Liver (tissue), 3 donors: ENCODE results near the gene CCDC158.

Experiments used
- ATF3 ChIP-seq: IDR thresholded peaks from 2 replicates; pipeline ENCODE4 v1.6.1; 2016; ENCODE audit warnings: antibody characterized with exemption
- CTCF ChIP-seq: fragments of 150-350 bp; IDR thresholded peaks from 2 replicates; pipeline ENCODE4 v1.5.1; 2017; ENCODE audit warnings: improper control_type of control experiment, low read depth, low read length; ENCODE audit not compliant: missing input control
- EGR1 ChIP-seq, 2 donors: IDR thresholded peaks; 2 replicates each; pipeline ENCODE4 v1.6.1; 2016 to 2018; ENCODE audit warnings: antibody characterized with exemption in 2 of 2, low read depth in 2 of 2
- FOXA1 ChIP-seq: IDR thresholded peaks from 2 replicates; pipeline ENCODE4 v1.6.1; 2016; ENCODE audit warnings: antibody characterized with exemption
- GABPA ChIP-seq, 2 donors: IDR thresholded peaks in 1 of 2; conservative IDR thresholded peaks in 1 of 2; 2 replicates each; pipeline ENCODE4 v1.6.1; 2016; ENCODE audit warnings: antibody characterized with exemption in 2 of 2, mild to moderate bottlenecking in 1 of 2, moderate library complexity in 1 of 2
- MAX ChIP-seq: IDR thresholded peaks from 2 replicates; pipeline ENCODE4 v1.6.1; 2016; ENCODE audit warnings: antibody characterized with exemption
- RAD21 ChIP-seq, 2 donors: IDR thresholded peaks; 2 replicates each; pipeline ENCODE4 v1.6.1; 2016; ENCODE audit warnings: antibody characterized with exemption in 2 of 2, mild to moderate bottlenecking in 2 of 2
- REST ChIP-seq: IDR thresholded peaks from 2 replicates; pipeline ENCODE4 v1.6.1; 2016; ENCODE audit warnings: antibody characterized with exemption, mild to moderate bottlenecking
- RXRA ChIP-seq, 2 donors: IDR thresholded peaks; 2 replicates each; pipeline ENCODE4 v1.6.1; 2017 to 2018; ENCODE audit warnings: antibody characterized with exemption in 2 of 2, mild to moderate bottlenecking in 1 of 2
- TAF1 ChIP-seq: conservative IDR thresholded peaks from 2 replicates; pipeline ENCODE4 v1.6.1; 2016; ENCODE audit warnings: antibody characterized with exemption, mild to moderate bottlenecking
- YY1 ChIP-seq: IDR thresholded peaks from 2 replicates; pipeline ENCODE4 v1.6.1; 2016; ENCODE audit warnings: antibody characterized with exemption, mild to moderate bottlenecking
- ZBTB33 ChIP-seq: IDR thresholded peaks from 2 replicates; pipeline ENCODE4 v1.6.1; 2016; ENCODE audit warnings: antibody characterized with exemption
- donor health status: healthy.
- donor health status: healthy.

DNA sequence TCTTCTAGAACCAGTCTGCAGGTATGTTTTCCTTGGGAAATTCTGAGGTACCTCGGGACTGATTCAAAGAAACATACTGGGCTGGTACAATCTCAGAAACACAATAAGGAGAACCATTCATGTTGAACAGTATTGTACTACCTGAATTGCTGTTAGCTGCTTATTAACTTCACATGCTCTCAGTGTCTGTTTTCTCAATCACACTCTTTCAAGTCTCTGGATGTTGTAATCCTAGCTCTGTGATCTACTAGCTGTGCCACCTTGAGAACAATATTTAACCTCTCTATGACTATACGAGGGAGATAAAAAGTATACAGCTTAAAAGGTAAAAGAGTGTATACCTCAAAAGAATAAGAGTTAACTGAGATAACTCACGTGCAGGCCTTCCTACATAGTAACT, 10.3 kb downstream of the CCDC158 start:
- TF ChIP-seq CTCF (no peak), ZBTB33 (no peak), ATF3 (no peak), EGR1 (IDR thresholded peaks at IDR 0.05; ENCODE audit: low read depth in 2 of 2) (no peak), YY1 (no peak), TAF1 (no peak), GABPA (IDR thresholded peaks at IDR 0.05 in 1 of 2, conservative IDR thresholded peaks at IDR 0.05 in 1 of 2) (no peak), RAD21 (IDR thresholded peaks at IDR 0.05) (no peak), REST (no peak), RXRA (IDR thresholded peaks at IDR 0.05) (no peak), MAX (no peak), FOXA1 (no peak)
